Brain microvascular endothelial cell (primary cell): ENCODE data around the gene PDGFD.

Source experiments
- DNase-seq: peaks from one replicate; pipeline ENCODE4 v3.0.0-alpha.2; 2020
- H3K27ac ChIP-seq: fragments of 250-450 bp; sonication (Bioruptor Pico); 2 replicates; pipeline ENCODE4 v1.5.1; 2020; ENCODE audit warnings: mild to moderate bottlenecking, moderate library complexity
- H3K27me3 ChIP-seq: fragments of 250-450 bp; sonication (Bioruptor Pico); replicated peaks from 2 replicates; pipeline ENCODE4 v1.5.1; 2020; ENCODE audit warnings: mild to moderate bottlenecking
- H3K36me3 ChIP-seq: fragments of 250-450 bp; sonication (Bioruptor Pico); replicated peaks from 2 replicates; pipeline ENCODE4 v1.5.1; 2020; ENCODE audit warnings: mild to moderate bottlenecking
- H3K4me3 ChIP-seq: 2 replicates; pipeline ENCODE4 v1.5.1; 2011; ENCODE audit warnings: low read depth, mild to moderate bottlenecking, control low read depth, low read length, moderate library complexity
- in situ Hi-C: cut with HindIII; loops from 2 replicates; pipeline ENCODE4 v1.10.0; 2017; ENCODE audit warnings: low sequenced_read_pairs, low pct_ligation_motif_present
- TF ChIP-seq, protein P1 (sequence below): IDR thresholded peaks from 2 replicates; pipeline ENCODE4 v1.5.1; 2011; ENCODE audit warnings: low read depth, mild to moderate bottlenecking, moderate library complexity, low read length, control low read depth, inconsistent platforms; ENCODE audit errors: missing control alignments

The PDGFD gene

DNA sequence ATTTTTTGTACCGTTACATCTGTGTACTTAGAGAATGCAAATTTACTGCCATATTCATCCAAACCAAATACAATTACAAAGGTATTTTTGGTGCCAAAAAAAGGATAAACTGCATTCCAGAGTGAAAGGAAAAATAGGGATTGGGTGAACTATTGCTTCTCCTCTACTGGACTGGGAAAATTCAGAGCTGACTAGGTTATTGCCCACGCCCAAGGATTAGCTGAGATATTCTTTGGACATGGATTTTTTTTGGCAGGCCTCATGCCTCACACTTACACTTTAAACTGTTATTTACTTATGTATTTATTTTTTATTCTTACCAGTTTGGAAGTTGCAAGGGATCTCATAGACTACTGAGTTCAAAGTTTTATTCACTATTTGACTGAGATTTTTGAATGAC is 203.8 kb downstream of the PDGFD start:
- in situ Hi-C loops = no loop called here
- Histone ChIP-seq H3K27ac (no peak overlapping the region), H3K27me3 (no peaks in the 10 kb centered on the region), H3K4me3 (no peak overlapping the region), H3K36me3 (no peaks in the 10 kb centered on the region)
- no peak for DNase-seq
- TF ChIP-seq, protein P1, sequence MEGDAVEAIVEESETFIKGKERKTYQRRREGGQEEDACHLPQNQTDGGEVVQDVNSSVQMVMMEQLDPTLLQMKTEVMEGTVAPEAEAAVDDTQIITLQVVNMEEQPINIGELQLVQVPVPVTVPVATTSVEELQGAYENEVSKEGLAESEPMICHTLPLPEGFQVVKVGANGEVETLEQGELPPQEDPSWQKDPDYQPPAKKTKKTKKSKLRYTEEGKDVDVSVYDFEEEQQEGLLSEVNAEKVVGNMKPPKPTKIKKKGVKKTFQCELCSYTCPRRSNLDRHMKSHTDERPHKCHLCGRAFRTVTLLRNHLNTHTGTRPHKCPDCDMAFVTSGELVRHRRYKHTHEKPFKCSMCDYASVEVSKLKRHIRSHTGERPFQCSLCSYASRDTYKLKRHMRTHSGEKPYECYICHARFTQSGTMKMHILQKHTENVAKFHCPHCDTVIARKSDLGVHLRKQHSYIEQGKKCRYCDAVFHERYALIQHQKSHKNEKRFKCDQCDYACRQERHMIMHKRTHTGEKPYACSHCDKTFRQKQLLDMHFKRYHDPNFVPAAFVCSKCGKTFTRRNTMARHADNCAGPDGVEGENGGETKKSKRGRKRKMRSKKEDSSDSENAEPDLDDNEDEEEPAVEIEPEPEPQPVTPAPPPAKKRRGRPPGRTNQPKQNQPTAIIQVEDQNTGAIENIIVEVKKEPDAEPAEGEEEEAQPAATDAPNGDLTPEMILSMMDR = no peak

DNA sequence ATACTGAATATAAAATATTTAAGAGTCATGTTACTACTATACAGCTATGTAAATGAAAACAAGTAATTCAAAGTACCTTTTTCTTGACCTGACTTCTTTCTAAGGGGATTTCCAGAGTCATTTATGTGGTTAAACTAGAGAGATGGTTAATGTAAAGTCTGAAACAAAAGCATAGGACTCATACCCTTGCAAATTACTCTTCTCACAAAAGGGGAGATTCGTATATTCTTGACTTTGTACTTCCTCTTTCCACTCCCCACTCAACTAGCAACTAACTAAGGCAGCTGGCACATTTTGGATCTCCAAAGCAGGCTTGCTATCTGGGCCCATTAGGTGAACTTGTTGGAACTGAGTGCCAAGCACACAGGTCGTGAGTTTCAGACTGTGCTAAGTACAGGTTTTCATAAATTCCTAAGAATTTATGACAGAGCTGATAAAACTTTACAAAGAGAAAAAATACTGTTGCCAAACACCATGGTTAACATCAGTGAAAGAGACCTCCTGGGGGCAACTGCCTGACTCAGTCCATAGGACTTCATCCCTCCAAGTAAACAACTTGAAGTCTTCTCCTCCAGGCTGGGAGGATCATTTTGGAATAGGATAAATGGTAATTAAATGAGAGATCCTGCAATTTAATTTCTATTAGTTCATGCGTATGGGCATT is 204.5 kb downstream of the PDGFD start:
- peak overlapping the region; percentile 58 for H3K27ac ChIP-seq
- DNase-seq = peak; percentile 71
- TF ChIP-seq, protein P1 = no peak
- H3K27me3 ChIP-seq = no peaks in the 10 kb centered on the region
- no peaks in the 10 kb centered on the region for H3K36me3 ChIP-seq
- no peak overlapping the region for H3K4me3 ChIP-seq
- in situ Hi-C loops = no loop called here

DNA sequence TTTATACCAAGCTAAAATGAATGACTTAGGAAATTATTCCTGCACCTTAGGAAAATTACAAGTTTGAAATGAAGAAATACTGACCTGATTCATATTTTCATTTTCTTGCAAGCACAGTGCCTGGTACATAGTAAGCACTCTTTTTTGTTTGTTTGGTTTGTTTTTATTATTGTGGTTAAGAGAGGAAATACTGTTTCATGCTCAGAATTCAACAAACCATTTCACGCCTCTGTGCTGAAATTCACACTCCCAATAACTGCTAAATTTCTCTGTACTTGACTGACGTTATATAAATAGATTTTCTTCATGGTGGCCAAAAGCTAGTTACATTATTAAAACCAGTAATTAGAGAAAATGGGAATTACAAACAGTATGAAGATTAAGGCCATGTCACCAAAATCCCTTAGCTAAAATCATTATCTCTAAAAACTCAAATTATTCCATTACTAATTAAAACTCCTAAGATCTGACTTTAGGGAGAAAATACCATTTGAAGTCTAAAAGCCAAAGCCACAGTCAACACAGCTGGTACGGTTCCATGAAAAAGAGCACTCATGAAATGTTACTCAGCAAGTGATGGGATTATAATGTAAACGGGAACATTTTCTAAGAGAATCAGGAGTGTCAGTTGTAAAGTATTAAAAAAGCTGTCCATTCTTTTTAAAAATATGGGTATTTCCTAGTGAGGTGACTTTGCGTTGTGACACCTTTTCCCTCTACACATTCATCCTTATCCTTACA is 205.3 kb downstream of the PDGFD start:
- in situ Hi-C loops = no loop called here
- TF ChIP-seq, protein P1 = no peak
- no peak for DNase-seq
- Histone ChIP-seq H3K27me3 (no peaks in the 10 kb centered on the region), H3K4me3 (no peak overlapping the region), H3K27ac (peak overlapping the region; percentile 58), H3K36me3 (no peaks in the 10 kb centered on the region)

DNA sequence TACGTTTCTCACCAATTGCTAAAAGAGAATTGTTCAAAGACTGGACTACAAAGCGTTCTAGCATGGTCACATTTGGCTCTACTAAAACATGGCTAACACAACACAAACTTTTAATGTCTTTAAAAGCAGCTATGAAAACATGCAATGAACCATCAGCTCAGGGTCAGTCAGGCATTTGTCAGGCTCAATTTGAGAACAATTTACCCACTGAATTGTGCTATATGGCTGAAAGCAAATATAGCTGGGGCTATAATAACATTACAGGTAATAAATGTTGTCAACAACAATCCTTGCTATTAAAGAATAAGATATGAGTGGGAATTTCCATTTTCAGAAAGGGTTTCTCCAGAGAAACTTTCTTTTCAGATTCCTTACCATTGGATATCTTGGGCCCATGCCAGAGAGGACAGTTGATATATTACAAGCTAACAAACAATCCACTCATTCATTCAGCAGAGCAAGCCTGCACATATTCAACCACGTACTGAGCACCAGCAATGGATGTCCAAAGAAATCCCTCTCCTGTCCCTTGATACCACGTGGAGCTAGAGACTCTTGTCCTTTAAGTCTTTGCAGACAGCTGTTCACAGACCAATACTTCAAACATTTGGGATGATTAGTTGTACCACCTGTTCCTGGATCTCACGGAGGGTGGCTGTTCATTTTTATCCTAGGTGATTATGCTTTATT is 210.0 kb downstream of the PDGFD start:
- Histone ChIP-seq H3K27ac (no peak overlapping the region), H3K36me3 (no peaks in the 10 kb centered on the region), H3K27me3 (no peaks in the 10 kb centered on the region), H3K4me3 (no peak overlapping the region)
- in situ Hi-C loops = no loop called here
- TF ChIP-seq, protein P1 = no peak
- DNase-seq = no peak

DNA sequence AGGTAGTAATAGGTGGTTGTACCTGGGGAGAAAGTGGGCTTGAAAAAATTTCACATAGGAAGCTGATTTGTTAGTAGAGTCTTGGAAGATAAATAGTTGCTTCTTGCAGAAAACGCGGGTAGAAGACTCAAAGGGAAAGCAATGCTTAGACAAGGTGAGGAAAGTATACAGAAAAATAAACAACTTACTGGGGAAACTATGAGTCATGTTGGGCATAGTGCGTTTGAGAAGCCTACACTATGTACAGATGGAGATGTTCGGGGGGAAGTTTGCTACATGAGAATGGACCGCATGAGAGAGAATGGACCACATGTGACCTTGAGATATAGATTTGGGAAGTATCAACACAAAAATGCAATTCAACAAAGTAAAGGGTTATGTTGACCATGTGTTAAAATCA is 214.2 kb downstream of the PDGFD start:
- no peak for DNase-seq
- H3K36me3 ChIP-seq = no peaks in the 10 kb centered on the region
- TF ChIP-seq, protein P1 = no peak
- no peak overlapping the region for H3K4me3 ChIP-seq
- H3K27ac ChIP-seq = no peak overlapping the region
- no peaks in the 10 kb centered on the region for H3K27me3 ChIP-seq
- in situ Hi-C loops = no loop called here
